GM12874 (cell line): ENCODE measurements around the gene GALNT18.

ENCODE experiments used
- TF ChIP-seq, protein P1 (sequence below): IDR thresholded peaks from 2 replicates; pipeline ENCODE4 v1.5.1; 2011; ENCODE audit warnings: low read depth, mild to moderate bottlenecking, control low read depth, low read length, moderate library complexity; ENCODE audit not compliant: insufficient read depth

Gene GALNT18

DNA sequence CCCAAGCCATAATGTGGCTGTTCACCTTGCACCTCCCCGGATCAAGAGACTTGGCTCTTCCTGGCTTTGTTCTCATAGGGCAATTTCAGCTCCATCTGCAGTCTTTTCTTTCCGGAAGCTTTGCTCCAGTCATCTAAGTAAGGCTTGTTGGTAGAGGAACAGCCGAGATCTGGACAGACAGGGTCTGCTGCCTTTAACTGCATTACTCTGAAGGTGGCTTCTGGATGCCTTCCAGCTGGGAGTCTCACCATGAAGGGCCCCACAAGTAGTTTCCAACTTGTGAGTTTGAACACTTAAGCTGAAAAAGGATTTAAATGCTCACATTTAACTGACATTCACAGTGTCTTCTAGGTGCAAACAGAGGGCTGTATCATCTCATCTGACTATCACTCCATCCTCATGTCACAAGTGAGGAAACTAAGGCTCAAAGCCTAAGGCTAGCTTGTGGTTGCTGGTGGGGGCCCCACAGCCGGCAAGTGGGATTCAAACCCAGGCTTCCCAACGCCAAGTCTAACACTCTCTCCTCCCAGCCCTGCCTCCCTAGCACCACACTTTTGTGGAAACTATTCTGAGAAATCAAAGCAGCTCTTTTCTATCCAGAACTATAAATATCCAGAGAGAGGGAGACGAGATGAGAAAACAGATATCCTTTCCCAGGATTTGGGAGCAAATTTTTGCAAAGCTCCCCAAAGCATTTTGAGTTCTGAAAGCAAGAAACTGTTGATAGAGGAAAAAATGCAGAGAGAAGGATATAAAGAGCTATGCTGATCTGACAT, 58.4 kb downstream of the GALNT18 start:
- TF ChIP-seq, protein P1, sequence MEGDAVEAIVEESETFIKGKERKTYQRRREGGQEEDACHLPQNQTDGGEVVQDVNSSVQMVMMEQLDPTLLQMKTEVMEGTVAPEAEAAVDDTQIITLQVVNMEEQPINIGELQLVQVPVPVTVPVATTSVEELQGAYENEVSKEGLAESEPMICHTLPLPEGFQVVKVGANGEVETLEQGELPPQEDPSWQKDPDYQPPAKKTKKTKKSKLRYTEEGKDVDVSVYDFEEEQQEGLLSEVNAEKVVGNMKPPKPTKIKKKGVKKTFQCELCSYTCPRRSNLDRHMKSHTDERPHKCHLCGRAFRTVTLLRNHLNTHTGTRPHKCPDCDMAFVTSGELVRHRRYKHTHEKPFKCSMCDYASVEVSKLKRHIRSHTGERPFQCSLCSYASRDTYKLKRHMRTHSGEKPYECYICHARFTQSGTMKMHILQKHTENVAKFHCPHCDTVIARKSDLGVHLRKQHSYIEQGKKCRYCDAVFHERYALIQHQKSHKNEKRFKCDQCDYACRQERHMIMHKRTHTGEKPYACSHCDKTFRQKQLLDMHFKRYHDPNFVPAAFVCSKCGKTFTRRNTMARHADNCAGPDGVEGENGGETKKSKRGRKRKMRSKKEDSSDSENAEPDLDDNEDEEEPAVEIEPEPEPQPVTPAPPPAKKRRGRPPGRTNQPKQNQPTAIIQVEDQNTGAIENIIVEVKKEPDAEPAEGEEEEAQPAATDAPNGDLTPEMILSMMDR = no peak

DNA sequence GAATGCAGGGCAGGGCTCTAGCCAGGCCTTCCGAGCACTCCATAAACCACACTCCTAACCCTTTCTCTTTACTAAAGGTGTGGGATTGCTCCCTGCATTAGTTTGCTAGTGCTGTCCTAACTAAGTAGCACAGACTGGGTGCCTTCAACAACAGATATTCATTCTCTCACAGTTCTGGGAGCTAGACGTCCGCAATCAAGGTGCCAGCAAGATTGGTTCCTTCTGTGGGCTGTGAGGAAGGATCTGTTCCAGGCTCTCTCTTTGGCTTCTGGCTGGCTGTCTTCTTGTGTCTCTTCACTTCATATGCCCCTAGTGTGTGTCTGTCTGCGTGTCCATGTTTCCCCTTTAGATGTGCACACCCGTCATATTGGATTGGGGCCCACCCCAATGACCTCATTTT, 59.8 kb downstream of the GALNT18 start:
- TF ChIP-seq, protein P1 = no peak

DNA sequence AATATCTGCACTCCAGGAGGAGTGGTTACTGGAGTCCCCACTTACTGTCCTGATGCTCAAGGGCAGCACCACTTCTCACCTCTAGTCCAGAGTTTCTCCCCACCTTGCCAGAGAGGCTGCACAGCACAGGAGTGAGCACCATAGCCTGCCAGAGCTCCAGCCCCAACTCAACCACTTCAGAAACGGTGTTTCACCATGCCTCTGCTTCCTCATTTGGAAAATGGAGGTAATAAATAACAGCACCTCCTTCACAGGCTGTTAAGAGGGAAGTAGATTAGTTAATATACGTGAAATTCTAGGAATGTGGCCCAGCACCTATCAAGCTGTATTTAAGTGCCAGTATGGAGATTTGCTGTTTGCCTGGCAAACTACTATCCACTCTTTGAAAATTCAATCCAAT, 63.0 kb downstream of the GALNT18 start:
- TF ChIP-seq, protein P1 = no peak

DNA sequence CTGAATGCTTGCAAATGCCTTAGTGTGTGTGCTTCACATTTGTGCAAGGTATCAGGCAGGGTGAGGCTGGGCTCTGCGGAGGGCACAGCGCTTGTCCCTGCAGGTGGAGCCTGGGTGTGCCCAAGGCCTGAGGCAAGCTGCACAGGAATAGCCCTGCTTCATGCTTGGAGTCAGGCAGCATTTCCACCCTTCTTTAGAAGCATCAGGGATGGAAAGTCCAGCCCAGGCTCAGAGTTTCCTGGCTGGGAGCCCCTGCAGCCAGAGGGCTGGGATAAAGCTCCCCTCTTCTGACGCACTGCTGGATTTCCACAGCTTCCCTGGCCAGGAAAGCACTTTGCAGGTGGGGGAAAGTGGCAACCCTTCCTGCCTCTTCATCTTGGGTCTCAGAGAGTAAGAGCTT, 63.4 kb downstream of the GALNT18 start:
- TF ChIP-seq, protein P1 = no peak

DNA sequence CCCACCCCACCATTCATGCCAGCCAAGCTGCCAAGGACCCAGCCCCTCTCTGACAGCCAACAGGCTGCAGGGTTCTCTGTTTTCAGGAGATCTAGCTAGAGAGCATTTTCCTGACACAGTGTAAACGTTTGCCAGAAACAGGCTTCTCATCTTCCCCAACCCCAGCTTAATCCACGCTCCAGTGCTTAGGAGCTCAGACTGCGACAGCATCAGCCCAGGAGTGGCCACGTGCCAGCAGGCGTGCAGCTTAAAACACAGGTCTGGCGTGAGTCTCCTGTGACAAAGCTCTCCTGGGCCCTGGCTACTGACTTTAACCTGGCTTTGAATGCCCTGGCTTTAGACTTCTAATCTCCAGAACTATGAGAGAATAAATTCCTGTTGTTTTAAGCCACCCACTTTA, 66.6 kb downstream of the GALNT18 start:
- TF ChIP-seq, protein P1 = no peak

DNA sequence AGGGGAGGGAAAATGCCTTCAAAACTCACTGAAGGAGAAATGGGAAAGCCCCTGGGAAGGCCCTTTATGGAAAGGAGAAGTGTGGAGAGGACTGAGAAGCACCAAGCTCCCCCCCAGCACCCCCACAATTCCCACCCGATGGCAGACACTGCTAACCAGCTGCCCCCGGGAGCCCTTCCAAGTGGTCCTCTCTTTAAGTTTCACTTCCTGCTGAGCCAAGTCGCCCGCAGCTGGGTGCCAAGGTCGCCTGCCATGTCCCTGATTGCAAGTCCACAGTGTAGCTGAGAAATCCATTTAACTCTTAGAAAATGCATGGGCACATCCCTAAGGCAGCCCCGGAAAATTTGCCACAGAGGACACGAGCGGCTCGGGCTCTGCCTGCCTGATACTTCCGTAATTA, 68.2 kb downstream of the GALNT18 start:
- TF ChIP-seq, protein P1 = no peak

DNA sequence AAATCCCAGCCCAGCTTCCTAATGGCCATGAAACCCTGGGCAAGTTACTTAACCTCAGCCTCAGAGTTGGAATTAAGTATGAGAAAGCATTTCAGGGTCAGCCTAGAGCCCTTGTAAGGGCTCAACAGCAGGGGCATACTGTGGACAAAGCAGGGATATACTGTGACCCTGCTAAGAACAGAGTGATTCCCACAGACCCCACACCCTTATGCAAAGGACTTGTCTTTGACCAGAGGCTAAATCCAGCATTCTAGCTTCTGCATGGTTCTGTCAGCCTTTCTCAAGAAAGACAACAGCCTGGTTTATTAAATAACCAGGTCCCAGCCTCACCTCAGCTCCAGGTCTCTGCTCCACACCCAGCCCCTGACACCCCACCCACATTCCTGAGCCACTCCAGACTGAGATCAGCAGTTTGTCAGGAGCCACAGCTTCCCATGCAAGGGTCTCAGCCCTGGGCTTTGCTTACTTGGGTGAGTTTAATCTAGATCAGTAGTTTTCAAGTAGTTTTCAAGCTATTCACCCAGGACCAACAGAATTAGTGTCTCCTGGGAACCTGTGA, 69.2 kb downstream of the GALNT18 start:
- TF ChIP-seq, protein P1 = no peak
